GM10847 (cell line): ENCODE data around the gene STAM.

ENCODE experiments used
- POLR2A ChIP-seq: IDR thresholded peaks from 2 replicates; pipeline ENCODE4 v1.6.1; 2011; ENCODE audit not compliant: insufficient read length; ENCODE audit errors: extremely low read depth

STAM gene

DNA sequence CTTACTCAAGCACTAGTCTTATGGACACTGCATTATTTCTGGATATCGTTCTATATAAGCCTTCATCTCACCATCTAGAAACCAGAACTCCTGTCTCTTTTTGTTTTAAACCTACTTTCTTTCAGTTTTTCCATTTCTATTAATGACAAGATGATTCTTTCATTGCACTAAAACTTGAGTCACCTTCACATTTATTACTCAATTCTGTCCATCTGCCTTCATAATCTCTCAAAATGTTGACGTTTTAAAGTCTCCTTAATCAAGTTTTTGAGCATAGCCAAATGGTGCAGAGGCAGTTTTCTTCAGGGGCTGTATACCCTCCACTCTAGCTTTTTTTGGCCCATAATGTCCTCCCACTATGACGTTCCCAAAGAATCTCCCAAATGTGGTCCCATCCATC is 17.6 kb downstream of the STAM start:
- no peak for TF ChIP-seq POLR2A

DNA sequence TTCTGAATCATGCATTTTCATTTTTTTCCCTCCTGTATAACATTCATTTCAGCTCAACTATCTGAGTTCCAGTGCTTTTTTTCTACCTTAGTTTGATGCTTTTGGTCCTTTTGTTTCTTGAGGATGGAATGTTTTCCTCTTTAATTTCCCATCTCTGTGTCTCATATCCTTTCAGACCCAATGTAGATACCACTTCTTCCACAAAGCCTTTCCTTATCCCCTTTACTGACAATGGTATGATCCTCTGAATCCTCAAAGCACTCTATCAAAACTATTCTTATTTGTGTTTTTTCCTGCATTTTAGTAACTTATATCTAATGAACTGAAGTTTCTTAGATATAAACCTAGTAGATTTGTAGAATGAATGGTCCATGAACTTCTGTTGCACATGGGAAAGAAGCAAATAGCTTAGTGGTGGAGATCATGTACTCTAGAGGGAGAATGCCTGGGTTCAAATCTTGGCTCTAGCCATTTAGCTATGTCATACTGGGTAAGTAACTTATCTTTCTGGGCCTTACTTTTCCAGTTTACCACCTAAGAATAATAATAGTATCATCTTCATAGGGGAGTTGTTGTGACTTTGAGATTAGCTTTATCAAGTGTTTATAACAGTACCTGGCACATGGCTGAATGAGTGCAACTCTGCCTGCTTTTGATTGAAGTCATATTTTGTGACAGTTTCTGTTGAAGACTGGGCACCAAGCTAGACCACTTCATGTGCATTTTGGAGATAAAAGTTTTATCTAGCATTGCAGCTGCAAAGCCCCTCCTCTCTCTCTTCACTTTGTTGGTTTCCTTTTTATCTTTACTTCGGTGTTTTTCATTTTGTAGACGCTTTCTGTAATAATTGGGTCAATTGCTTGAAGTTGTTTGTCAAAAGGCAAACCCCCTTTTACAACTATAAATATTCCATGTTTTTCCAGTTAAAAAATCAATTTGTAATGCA is 18.5 kb downstream of the STAM start:
- TF ChIP-seq POLR2A = no peak

DNA sequence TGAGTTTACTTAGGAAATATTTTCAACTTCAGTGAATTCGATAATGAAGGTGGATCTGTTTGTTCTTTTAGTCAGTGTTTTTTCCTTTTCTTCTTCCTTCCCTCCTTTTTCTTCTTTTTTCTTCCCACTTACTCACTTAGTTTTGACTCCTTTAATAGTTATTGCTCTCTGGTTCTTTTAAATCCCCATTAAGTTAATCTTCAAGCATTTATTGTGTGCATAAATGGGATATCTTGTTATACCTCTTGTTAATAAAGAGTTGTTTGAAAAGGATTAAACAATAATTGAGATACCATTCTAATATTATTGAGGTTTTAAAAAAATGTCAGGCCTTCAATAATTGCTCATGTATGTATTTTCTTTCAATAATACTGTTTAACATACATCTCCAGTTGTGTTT is 19.5 kb downstream of the STAM start:
- TF ChIP-seq POLR2A = no peak

DNA sequence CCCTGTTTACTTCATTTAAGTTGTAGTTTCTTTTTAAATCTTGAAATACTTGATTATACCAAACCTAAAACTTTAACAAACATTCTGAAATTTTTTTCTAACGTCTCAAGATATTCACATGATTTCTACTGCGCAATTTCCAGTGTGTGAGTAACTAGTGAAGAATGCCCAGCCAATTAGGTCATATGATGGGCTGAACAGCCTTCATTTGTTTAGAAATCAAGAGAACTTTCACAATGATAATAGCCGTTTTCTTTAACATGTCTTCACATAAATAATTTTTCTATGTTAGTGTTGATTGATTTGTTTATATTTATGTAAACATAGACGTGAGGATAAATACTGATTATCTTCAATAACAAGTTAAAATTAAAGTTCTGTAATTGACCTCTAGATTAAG is 21.8 kb downstream of the STAM start:
- no peak for TF ChIP-seq POLR2A

DNA sequence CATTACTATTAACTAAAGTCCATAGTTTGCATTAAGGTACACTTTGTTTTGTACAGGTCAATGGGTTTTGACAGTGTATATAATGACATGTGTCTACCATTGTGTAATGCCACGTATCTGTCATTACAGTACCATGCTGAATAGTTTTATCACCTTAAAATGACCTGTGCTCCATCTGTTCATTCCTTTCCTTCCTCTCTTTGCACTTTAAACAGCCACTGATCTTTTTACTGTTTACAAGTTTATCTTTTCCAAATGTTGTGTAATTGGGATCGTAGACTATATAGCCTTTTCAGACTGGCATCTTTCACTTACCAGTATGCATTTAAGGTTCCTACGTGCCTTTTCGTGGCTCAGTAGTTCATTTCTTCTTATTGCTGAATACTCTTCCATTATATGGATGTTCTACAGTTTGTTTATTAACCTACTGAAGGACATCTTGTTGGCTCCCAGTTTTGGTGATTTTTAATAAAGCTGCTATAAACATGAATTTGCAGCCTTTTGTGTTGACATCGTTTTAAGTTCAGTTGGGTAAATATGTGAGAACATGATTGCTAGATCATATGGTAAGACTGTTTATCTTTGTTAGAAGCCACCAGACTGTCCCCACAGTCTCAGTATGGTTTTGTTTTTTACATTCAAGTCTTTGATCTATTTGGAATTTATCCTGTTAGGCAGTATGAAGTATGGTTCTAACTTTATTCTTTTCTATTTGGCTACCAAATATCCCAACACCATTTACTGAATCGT is 24.7 kb downstream of the STAM start:
- no peak for TF ChIP-seq POLR2A

DNA sequence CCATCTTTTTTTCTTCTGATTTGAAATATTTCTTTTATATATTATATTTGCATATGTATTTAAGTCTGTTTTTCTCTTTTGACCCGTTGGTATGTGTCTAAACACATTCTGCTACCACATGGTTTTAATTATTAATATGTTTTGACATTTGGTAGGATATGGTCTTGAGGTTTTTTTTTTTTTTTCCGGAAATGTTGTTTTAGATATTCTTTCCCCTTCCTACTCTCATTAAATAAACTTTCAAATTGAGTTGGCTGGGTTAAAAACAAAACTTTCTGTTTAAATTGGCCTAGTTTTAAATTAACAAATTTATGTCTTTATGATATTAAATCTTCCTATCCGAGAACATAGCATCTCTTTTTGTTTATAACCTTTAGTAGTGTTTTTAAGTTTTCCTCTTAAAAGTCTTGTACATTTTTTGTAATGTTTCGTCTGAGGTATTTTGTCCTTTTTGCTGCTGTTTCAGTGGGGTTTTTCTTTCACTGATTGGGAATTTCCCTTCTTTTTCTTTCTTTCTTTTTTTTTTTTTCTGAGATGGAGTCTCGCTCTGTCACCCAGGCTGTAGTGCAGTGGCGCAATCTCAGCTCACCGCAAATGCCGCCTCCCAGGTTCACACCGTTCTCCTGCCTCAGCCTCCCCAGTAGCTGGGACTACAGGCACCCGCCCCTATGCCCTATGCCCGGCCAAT is 25.4 kb downstream of the STAM start:
- no peak for TF ChIP-seq POLR2A

DNA sequence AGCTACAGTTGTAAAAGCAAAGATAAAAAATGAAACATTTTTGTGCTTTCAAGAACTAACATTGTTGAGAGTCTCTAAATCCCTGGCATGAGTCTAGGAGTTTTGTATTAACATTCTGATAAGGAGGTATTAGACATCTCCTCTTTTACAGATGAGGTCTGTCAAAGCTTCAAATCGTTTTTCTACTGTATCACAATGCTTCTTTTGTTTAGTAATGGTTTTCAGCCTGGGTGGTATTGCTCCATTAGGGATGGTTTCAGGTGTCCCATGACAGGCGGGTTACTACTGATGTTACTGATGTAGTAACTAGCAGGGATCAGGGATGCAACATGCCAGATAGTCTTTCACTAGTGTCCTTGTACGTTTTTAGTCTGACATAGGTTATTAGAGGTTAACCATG is 27.4 kb downstream of the STAM start:
- no peak for TF ChIP-seq POLR2A

DNA sequence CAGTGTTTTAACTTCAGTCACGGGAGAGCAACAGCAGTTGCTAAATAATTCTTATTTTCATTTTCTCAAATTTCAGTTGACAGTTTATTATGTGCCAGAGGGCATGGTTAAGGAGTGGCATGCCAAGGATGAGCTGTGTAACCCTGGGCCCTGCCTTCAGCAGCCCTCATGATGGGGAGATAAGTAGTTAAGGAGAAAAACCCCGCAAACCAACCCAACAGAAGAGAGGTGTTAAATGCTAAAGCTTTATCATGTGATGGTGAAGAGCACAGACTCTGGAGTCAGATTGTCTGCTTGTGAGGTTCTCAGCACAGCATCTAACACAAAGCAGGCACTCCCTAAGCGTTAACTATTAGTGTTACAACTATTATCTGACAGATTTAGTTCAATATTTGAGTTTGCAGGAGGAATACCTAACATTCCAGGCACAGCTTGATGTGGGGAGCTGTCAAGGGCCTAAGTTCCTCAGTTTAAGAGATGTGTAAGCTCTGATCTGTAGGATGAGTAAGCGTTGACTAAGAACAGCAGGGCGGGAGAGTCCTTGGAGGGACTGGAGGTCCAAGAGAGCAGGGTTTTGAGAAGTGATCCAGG is 29.6 kb downstream of the STAM start:
- no peak for TF ChIP-seq POLR2A

DNA sequence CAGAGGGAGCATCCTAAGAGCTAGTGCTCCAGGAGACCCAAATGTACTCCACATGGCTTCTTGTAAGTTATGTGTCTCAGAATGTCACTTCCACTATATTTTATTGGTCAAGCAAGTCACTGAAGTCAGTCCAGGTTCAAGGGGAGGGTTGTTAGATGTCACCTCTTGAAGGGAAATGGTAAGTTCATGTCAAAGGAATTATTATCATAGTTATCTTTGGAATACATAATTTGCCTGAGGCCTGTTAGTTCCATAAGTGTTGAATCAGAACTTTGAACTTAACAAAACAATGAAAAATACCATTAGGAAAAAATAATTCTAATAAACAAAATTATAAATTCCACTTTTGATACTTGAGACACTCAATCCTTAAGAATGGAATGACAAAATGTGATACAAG is 30.6 kb downstream of the STAM start:
- TF ChIP-seq POLR2A = no peak

DNA sequence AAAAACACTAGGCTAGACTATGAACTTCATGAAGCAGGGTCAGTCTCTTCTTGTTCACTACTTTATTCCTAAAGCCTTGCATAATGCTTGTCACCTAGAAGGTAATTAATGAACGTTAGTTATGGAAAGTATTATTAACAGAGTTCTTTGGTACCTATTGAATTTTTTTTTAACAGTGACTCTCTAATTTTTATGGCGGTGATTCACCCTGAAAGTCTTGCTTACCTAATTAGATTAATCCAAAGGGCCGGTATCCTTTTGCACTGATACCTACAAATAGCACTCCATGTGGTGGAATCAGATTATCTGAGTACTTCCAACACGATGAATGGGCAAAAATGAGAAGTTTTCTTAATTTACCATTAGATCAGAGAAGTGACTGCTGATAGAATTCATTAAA is 31.7 kb downstream of the STAM start:
- no peak for TF ChIP-seq POLR2A

DNA sequence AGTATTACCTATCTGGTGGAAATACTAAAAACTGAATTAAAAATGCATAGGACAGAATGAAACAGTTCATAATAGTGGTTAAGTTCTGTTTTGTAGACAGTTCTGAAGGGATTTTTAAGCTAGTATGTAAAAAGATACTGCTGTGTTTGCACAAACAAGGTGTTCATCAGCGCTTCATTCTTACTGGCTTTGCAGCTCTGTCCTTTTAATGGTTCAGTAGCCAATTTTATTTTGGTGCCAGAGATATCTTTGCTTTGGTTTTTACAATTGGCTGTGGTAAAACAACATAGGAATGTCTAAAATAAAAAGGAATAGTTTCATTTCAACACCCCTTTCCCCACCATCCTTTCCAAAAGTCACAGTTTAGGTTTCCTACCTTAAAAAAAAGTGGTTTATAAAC is 33.0 kb downstream of the STAM start:
- TF ChIP-seq POLR2A = no peak

DNA sequence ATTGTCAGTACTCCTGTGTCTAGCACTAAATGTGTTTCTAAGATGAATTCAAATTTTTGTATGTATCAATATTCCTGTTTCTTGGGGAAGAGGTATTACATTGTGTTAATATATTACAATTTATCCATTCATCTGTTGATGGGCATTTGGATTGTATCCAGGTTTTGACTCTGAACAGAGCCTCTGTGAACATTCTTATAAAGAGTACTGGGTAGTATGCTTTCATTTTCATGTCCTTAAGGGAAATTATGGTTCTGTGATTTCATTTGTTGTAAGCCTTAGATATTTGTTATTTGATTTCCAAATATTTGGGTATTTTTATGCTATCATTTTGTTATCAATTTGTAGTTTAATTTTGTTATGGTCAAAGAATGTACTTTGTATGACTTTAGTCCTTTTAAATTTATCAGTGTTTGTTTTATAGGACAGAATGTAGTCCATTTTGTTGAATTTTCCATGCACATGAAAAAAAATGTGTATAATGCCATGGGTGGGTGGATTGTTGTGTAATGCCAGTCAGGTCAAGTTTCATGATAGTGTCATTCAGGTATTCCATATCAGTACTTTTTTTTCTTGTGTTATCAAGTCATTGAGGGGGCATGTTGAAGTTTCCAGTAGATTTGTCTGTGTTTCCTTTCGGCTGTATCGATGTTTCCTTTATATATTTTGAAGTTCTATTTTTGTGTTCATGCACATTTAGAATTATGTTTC is 38.4 kb downstream of the STAM start:
- no peak for TF ChIP-seq POLR2A

DNA sequence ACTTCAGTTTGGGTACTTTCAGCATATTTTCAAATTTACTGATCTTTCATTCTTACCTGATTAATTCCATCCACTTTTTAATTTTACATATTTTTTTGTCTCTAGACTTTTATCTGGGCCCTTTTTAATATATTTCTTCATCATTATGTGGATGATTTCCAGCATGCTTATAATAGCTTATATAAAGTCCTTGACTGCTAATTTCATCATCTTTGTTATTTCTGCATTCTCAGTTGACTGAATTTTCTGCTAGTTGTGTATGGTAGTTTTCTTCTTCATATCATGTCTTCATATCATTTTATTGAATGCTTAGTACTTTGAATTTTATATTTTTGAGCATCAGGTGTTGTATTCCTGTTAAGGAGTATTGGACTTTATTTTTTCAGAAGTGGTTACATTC is 39.6 kb downstream of the STAM start:
- TF ChIP-seq POLR2A = no peak

DNA sequence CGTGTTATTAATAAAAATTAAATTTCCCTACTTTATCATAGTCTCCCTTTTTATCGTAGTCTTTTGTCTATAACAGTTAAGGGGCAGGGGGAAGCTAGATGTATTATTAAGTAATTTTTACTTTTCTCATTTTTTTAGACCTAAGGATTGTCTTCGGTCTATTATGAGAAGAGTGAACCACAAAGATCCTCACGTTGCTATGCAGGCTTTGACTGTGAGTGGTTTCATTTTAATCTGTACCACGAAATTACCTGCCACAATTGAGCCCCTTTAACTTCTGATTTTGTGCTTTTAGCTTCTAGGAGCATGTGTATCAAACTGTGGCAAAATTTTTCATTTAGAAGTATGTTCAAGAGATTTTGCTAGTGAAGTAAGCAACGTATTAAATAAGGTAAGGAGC is 40.6 kb downstream of the STAM start:
- TF ChIP-seq POLR2A = no peak
